Measurements from ENCODE around the gene PLEKHG3.

The PLEKHG3 gene

DNA sequence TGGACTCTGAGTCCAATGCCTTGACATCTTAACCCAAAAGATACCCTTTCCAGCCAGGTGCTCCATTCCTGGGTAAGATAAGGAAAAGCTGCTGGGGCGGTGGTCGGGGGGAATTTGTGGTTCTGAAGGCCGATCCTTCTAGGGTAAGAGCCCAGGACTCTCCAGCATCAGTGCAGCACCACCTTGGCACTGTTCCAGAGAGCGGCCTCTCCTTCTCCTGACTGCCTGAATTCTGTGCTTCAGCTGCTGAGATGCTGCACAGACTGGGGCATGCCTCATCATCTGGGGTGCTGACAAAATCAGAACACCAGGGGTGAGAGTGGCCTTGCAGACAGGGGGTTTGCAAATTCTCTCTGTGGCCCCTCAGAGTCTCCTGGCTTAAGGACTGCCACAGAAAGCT lies 88.0 kb downstream of the PLEKHG3 start:
- no peak for DNase-seq

DNA sequence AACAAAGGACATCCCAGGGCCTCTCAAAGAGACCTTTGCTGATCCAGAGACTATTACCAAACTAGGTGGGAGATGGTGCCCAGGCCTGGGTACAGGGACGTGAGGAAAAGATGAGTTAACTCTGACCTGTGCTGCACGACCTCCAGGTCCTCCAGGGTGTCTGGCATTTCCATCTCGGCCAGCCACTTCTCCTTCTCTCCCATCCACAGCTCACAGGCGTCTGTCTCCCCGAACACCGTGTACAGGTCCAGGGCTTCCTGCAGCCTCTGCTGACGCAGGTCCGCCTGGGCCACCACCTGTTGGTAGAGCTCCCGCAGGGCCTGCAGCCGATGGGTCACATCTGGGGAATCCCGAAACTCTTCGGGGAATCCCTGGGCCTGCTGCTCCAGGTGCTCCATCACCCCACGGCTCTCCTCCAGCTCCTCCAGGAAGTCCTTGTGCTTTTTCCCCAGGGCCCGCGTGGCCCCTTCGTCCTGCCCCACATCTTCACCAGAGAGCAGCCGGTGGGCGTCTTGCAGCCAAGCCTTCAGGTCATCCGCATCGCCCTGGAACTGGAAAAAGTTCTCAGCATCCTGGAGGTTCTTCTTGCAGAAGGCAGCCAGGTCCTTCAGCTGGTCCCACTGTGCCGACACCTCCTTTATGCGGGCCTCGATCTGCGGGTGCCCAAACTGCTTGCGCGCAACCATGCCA lies 88.8 kb downstream of the PLEKHG3 start:
- no peak for DNase-seq

DNA sequence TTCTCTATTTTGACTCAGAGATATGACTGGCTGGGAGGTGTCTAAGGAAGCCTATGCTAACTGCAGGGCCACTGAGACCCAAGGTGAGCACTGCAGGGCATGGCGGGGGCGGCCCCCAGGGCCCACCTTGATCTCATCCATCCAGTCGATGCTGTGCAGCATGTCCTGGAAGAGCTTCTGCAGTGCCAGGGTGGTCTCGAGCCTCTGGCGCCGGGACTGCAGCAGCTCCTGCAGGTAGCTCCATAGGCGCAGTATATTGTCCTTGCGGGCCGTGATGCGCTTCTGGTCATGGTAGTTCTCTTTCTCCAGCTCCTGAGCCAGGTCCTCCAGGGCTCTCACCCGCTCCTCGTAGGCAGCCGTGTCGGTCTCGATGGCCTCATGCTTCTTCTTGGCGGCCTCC lies 91.0 kb downstream of the PLEKHG3 start:
- no peak for DNase-seq

DNA sequence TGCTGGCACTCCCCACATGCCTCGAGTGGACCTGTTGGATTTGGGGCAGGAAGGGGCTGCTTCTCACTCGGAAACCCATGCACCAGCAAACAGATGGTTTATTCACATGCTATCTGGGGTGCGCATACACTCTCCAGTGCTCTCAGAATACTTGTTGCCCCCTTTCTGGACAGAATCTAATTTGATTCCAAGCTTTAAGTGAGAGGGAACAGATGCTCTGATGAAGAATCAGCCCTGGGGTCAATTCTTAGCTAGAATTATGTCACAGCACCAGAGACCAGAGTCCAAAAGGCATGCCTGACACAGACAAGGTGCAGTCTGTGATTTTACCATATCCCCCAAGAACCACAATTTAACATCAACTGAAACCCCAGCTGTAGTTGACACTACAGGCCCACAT lies 91.7 kb downstream of the PLEKHG3 start:
- DNase-seq, result no peak

DNA sequence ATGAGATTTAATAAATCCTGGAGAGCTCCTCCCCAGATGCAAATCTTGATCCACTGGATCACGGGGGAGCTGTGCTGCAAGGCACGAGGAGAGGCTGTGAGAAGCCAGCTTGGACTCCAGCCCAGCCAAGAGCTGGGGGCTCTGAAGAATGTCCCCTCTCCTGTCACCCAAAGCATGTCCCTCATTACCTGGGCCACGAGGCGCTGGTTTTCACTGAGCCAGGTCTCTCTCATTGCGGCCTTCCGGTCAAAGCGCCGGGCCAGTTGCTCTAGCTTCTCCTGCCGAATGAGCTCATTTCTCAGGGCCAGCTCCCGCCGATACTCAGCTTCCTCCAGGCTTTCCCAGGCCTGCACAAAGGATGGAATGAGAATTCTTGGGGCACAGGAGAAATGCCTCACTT lies 92.1 kb downstream of the PLEKHG3 start:
- no peak for DNase-seq

DNA sequence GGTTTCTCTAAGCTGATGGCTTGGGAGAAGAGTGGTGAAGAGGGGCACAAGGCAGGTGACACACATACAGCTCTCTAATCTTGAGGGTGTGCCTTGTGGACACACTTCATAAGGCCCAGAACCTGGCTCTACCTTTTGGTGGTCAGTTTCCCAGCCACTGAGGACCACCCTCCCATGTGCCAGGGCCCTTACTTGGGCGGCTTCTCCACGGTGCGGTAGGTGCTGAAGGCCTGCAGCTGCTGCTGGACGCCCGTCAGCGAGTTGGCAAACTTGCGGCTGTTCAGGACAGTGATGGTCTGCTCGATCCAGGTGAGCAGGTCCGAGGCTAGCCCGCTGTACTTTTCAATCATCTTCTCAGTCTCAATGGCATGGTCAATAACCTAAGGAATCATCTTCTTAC lies 95.3 kb downstream of the PLEKHG3 start:
- DNase-seq, result no peak

All from CD4-positive, alpha-beta T cell treated with Interleukin-4 for 4 hours (primary cell).